Prostate gland (tissue), 2 donors: Measurements from ENCODE around the gene RCAN2.

ENCODE experiments used
- POLR2A ChIP-seq: fragments of 450-650 bp; IDR thresholded peaks from one replicate; pipeline ENCODE4 v1.6.1; 2016; ENCODE audit warnings: antibody characterized with exemption, mild to moderate bottlenecking
- POLR2AphosphoS5 ChIP-seq: sonication (generic); formaldehyde crosslinking; IDR thresholded peaks from one replicate; pipeline ENCODE4 v1.6.1; 2017; ENCODE audit warnings: antibody characterized with exemption
- TF ChIP-seq, protein P1 (sequence below), 4 experiments: fragments of 200-600 bp in 2 of 4; fragments of 450-650 bp in 2 of 4; sonication (generic) in 2 of 4; IDR thresholded peaks; 1 replicate in 3 of 4; 2 replicates in 1 of 4; pipeline ENCODE4 v1.5.1; 2016 to 2019; ENCODE audit warnings: antibody characterized with exemption in 4 of 4, mild to moderate bottlenecking in 2 of 4, moderate library complexity in 2 of 4

DNA sequence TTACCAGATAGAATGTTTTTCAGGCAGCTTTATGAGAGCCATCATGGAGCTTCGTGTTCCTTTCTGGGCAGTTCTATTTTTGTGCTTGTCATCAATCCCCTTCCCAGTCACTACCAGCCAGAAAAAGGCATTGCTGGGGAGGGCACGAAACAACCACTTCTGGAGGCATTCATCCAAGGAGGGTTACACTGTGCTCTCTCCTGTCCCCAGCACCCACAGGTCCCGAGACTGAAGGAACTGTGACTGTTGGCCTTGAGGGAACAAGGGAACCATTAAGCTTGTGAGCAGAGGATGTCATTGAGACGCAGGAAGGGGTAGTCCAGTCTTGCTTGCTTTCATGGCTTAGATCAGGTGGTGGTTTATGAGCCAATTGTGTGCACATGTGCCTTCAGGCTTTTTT is 300.4 kb downstream of the RCAN2 start:
- TF ChIP-seq, protein P1, sequence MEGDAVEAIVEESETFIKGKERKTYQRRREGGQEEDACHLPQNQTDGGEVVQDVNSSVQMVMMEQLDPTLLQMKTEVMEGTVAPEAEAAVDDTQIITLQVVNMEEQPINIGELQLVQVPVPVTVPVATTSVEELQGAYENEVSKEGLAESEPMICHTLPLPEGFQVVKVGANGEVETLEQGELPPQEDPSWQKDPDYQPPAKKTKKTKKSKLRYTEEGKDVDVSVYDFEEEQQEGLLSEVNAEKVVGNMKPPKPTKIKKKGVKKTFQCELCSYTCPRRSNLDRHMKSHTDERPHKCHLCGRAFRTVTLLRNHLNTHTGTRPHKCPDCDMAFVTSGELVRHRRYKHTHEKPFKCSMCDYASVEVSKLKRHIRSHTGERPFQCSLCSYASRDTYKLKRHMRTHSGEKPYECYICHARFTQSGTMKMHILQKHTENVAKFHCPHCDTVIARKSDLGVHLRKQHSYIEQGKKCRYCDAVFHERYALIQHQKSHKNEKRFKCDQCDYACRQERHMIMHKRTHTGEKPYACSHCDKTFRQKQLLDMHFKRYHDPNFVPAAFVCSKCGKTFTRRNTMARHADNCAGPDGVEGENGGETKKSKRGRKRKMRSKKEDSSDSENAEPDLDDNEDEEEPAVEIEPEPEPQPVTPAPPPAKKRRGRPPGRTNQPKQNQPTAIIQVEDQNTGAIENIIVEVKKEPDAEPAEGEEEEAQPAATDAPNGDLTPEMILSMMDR (IDR thresholded peaks at IDR 0.05): no peak
- TF ChIP-seq POLR2A (no peak), POLR2AphosphoS5 (no peak)
